Measurements from ENCODE around the gene KPNA6.

KPNA6 gene

DNA sequence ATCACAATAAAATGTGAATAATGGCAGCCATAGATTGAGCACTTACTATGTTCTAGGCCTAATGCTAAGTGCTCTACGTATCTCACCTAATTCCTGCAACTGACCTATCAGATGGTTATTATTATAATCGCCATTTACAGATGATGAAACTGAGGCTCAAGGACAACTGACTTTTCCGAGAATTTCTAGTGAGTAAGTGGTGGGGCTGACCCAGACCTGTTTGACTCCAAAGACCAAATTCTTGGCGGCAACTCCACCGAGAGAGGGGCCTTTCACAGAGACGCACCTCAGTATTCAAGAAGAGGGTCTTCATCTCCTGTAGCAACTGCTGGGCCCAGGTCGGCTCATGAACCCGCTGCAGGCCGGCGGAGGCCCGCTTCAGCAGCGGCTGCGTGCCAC lies 113.7 kb downstream of the KPNA6 start:
- DNase-seq = no peak

- DNase-seq = peak; percentile 80 to 90 (median 88)
Measured at GRCh38 chr1:32221980-32222755, 114.3 kb downstream of the KPNA6 start, which contains the start of the genes EIF3I and TMEM234. Gene EIF3I (plus strand): TSS chr1:32222407. CDS start chr1:32222442, 35 bp downstream. Gene TMEM234 (minus strand): TSS chr1:32222353. CDS start chr1:32222322, 31 bp downstream.

DNA sequence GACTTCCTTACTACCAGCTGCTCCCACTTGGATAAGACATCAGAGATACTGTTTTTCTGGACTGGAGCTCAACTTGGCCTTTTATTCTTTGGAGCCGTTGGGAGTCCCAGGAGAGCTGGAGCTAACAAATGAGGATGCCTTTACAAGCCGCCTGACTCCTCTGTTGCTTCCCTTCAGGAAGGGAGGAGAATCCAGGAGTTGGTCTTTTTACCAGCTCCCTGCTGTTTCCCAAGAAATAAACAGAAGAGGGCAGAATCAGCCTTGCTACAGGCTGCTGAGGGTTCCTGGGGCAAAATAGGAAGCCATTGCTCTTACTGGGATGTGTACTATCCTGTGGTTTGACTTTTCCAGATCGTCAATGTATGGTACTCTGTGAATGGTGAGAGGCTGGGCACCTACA lies 115.8 kb downstream of the KPNA6 start:
- DNase-seq = no peak

DNA sequence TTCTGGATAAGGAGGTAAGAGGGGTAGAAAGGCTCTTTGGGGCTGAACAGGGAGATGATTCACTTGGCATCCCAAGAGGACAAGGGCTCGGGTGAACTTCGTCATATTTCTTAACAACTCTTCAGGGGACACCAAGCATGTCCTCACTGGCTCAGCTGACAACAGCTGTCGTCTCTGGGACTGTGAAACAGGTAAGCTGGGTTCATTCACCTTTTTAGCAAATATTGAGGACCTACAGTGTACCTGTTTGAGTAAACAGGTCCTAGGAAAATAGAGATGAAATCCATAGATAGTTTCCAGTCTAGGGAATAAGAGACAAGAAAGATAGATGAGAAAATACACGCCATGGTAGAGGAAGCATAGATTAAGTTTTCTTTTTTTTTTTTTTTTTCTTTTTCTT lies 116.4 kb downstream of the KPNA6 start:
- DNase-seq = no peak
